HuH-7 (cell line): ENCODE measurements around the gene IL10RA.

Experiments
- DNase-seq: peaks from one replicate; pipeline ENCODE4 v3.0.0; 2011; ENCODE audit warnings: low spot score

Gene IL10RA

DNA sequence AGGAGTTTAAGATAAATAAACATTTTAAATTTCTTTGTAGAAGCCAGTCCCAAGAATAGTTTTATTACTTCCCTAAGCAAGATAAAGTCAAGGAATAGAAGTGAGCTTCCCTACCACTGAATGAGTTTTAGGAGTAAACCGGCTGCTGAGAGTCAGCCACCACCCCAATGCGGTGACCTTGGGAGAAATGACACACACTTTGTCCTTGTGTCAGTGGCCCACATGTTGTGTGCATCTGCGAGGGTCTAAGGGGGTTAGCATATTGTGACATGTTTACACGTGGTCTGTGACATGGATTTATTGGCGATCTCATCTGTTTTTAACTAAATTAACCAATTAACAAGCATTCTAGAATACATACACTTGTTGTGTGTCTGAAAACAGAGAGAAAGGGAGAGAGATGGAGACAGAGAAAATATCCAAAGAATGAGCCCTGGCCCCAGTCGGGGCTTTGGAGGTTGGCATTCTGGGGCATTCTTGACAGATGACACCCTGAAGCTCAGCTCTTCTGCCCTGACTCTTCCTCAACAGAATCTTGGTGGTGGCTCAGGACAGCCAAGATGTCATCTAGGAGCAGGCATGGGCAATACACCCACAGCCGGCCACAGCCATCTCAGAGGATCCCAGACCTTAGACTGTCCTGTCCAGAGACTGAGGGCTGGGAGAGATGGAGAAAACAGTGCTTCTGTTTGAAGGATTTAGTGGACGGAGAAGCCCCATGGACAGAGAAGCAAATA is 60.9 kb downstream of the IL10RA start:
- DNase-seq, result no peak

- no peak for DNase-seq
These were observed 61.6 kb downstream of the IL10RA start for GRCh38 chr11:118047749-118048148.

- DNase-seq, result no peak
These were observed 62.5 kb downstream of the IL10RA start for GRCh38 chr11:118048472-118049370.

- DNase-seq, result no peak
These were observed 63.6 kb downstream of the IL10RA start for GRCh38 chr11:118049771-118050170.

DNA sequence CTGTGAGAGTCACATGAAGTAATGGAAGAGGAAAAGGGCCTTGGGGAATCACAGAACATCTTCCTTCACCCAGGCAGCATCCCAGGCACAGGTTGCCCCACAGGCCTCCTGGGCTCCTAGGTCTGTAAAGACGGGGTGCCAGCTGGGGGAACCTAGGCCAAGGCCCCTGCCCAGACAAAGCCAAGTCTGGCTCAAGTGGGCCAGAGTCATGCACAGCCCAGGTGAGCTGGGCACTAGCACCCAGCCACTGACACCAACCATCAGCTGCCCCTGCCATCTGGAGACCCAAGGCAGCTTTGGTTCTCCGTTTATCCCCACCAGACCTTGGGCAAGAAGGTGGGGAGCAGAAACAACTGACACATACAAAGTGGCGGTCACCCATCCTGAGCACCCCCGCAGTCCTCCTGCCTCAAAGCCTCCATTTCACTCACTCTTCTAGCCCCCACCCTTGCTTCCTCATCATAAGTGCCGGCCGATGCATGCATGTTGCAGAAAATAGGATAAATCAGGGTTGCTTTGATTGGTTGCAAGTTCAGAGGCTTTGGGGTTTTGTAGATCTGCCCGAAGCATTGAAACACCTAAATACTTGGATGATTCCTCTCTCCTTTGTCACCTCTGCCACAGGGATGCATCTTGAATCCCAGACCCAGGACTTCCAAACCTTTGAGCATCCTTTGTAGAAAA is 64.2 kb downstream of the IL10RA start:
- DNase-seq, result no peak
